BJ (cell line): ENCODE data around the gene DUOXA1. TPM values are rescaled to one million over a fixed set of nuclear protein-coding genes. Genes with fewer than 3 reads are reported as not detected.

Source experiments
- CTCF ChIA-PET: fragments of 350-600 bp; formaldehyde crosslinking; extraction: SDS; loops from one replicate; lab custom pipeline; 2021; ENCODE audit warnings: antibody characterized with exemption, inconsistent platforms; lab: Yijun Ruan, JAX
- POLR2A ChIA-PET: fragments of 300-600 bp; sonication (Branson Sonifier 250); formaldehyde crosslinking; extraction: SDS; loops from one replicate; lab custom pipeline; 2021; ENCODE audit warnings: antibody characterized with exemption; lab: Charles Lee
- DNase-seq: peaks from one replicate; pipeline ENCODE4 v3.0.0-alpha.2; 2011; ENCODE audit warnings: low read depth
- H3K27me3 ChIP-seq: 2 replicates; pipeline ENCODE4 v1.6.0; 2011; ENCODE audit warnings: low read length; ENCODE audit not compliant: control insufficient read depth, insufficient read depth
- H3K36me3 ChIP-seq: 2 replicates; pipeline ENCODE4 v1.5.1; 2011; ENCODE audit warnings: low read length; ENCODE audit not compliant: control insufficient read depth, insufficient read depth
- H3K4me3 ChIP-seq: 2 replicates; pipeline ENCODE4 v1.5.1; 2011; ENCODE audit warnings: low read depth, mild to moderate bottlenecking, control low read depth, low read length
- CTCF ChIP-seq: IDR thresholded peaks from 2 replicates; pipeline ENCODE4 v1.5.1; 2011; ENCODE audit warnings: low read depth, mild to moderate bottlenecking, control low read depth, inconsistent platforms, low read length, moderate library complexity; ENCODE audit not compliant: insufficient read depth
- polyA plus RNA-seq: library from polyadenylated mRNA; depleted of rRNA; stranded (reverse); fragments of >200 nt; gene quantifications from 2 replicates; pipeline ENCODE4 v1.2.3, GENCODE V29; 2011

DUOXA1 gene
- polyA plus RNA-seq, 1 experiment, result not detected

GRCh38 chr15:45146405-45146804 lies 16.7 kb upstream of the DUOXA1 start:
- Histone ChIP-seq H3K36me3 (no peaks in the 10 kb centered on the region), H3K4me3 (no peak overlapping the region), H3K27me3 (peaks cover 1% of the 10 kb centered on the region; the same call in 1 of the 2 replicates)
- ChIA-PET POLR2A (no interaction called here), CTCF (interaction anchor here (1.2 to 1.7 kb wide), 3 partner anchors 17 to 28 kb away, joined by 3 to 8 read pairs (median 5); no protein-coding TSS in a partner anchor)
- TF ChIP-seq CTCF, result no peak
- DNase-seq, result no peak

- ChIA-PET POLR2A (no interaction called here), CTCF (interaction anchor here (1.2 kb wide), 2 partner anchors 14 to 18 kb away, joined by 3 read pairs; no protein-coding TSS in a partner anchor)
- DNase-seq, result no peak
- TF ChIP-seq CTCF, result no peak
- no peak overlapping the region for H3K4me3 ChIP-seq
- peaks cover 1% of the 10 kb centered on the region for H3K27me3 ChIP-seq
- H3K36me3 ChIP-seq, result no peaks in the 10 kb centered on the region
These were observed 15.1 kb upstream of the DUOXA1 start for GRCh38 chr15:45144775-45145174.

- Histone ChIP-seq H3K4me3 (no peak overlapping the region), H3K36me3 (no peaks in the 10 kb centered on the region), H3K27me3 (peaks cover 1% of the 10 kb centered on the region)
- no peak for TF ChIP-seq CTCF
- no peak for DNase-seq
- ChIA-PET CTCF (interaction anchor here (1.2 kb wide), 1 partner anchor 19 kb away, joined by 3 read pairs; no protein-coding TSS in a partner anchor), POLR2A (no interaction called here)
These were observed 14.3 kb upstream of the DUOXA1 start for GRCh38 chr15:45143946-45144345.

- Histone ChIP-seq H3K27me3 (peaks cover 1% of the 10 kb centered on the region), H3K4me3 (no peak overlapping the region), H3K36me3 (no peaks in the 10 kb centered on the region)
- CTCF ChIA-PET, result interaction anchor here (2.1 kb wide), 1 partner anchor 16 kb away, joined by 7 read pairs; no protein-coding TSS in a partner anchor
- POLR2A ChIA-PET, result no interaction called here
- DNase-seq, result no peak
- TF ChIP-seq CTCF, result no peak
These were observed 13.4 kb upstream of the DUOXA1 start for GRCh38 chr15:45143056-45143455.

- DNase-seq, result no peak
- POLR2A ChIA-PET, result no interaction called here
These were observed 11.7 kb upstream of the DUOXA1 start for GRCh38 chr15:45141386-45141785.

More at GRCh38 chr15:45141386-45141785, 11.7 kb upstream of the DUOXA1 start:
- no peak for TF ChIP-seq CTCF
- Histone ChIP-seq H3K36me3 (no peaks in the 10 kb centered on the region), H3K27me3 (peaks cover 4% of the 10 kb centered on the region), H3K4me3 (no peak overlapping the region)
- CTCF ChIA-PET, result interaction anchor here (1.2 to 2.1 kb wide), 3 partner anchors 11 to 22 kb away, joined by 4 to 7 read pairs (median 5); partner anchors contain the start of genes DUOX1 and DUOXA1
